Right lobe of liver (tissue), 4 donors: ENCODE data around the gene NUP210.

Experiments used
- POLR2A ChIP-seq: fragments of 450-650 bp; IDR thresholded peaks from one replicate; pipeline ENCODE4 v1.6.1; 2017; ENCODE audit warnings: antibody characterized with exemption, mild to moderate bottlenecking
- TF ChIP-seq, protein P1 (sequence below), 4 donors: fragments of 200-600 bp in 3 of 4; fragments of 450-650 bp in 1 of 4; IDR thresholded peaks; one replicate each; pipeline versions ENCODE4 v1.5.1 to v1.8.0; 2016 to 2022; ENCODE audit warnings: antibody characterized with exemption in 4 of 4, mild to moderate bottlenecking in 2 of 4
- donor health status: DM: no; HTN: no; CAD: no.
- donor health status: DM: no; HTN: no; CAD: no.
- donor health status: DM: no; HTN: yes; CAD: no.

DNA sequence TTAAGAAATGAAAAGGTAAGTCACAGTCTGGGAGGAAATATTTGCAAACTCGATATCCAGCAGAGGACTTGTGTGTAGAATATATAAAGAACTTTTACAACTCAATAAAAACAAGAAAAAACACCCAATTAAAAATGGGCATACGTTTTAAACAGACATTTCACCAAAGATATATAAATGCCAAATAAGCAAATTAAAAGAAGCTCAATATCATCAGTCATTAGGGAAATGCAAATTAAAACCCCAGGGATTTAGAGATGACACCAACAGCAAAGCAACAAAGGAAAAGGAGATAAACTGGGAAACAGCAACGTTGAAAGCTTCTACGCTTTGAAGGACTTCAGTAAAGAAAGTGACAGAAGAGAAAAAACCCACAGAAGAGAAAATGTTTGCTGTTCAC is 132.3 kb downstream of the NUP210 start:
- TF ChIP-seq, protein P1, sequence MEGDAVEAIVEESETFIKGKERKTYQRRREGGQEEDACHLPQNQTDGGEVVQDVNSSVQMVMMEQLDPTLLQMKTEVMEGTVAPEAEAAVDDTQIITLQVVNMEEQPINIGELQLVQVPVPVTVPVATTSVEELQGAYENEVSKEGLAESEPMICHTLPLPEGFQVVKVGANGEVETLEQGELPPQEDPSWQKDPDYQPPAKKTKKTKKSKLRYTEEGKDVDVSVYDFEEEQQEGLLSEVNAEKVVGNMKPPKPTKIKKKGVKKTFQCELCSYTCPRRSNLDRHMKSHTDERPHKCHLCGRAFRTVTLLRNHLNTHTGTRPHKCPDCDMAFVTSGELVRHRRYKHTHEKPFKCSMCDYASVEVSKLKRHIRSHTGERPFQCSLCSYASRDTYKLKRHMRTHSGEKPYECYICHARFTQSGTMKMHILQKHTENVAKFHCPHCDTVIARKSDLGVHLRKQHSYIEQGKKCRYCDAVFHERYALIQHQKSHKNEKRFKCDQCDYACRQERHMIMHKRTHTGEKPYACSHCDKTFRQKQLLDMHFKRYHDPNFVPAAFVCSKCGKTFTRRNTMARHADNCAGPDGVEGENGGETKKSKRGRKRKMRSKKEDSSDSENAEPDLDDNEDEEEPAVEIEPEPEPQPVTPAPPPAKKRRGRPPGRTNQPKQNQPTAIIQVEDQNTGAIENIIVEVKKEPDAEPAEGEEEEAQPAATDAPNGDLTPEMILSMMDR (IDR thresholded peaks at IDR 0.05), result no peak
- TF ChIP-seq POLR2A, result no peak
